Measurements from ENCODE around the gene SOS2. TPM values are rescaled to one million over a fixed set of nuclear protein-coding genes. Genes with fewer than 3 reads are reported as not detected.

Gene SOS2
- total and polyA plus RNA-seq, 2 donors (not counting 3 experiments of a cell fraction or from before 2014, with no cell fraction given): 6.7 to 21.3 TPM

DNA sequence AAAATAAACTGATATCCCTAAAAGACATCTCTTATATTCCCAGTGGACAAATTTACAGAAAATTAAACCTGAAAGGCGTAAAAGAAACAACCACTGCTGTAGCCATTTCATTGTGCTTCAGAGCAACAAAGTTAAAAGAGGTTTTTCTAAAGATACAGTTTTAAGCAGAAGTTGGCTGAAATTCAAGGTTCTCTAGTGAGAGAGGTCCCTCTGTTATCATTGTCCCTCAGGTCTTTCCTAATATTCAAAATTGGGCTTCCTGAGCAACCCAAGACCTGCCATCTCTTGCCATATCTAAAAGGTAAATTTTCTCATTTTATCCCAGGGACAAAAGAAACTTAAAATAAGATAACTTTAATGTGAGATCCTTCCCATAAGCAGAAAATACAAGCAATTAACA, 10.7 kb upstream of the SOS2 start:
- H3K9me1 ChIP-seq (replicated peaks; ENCODE audit: control insufficient read depth, extremely low read depth, insufficient read depth, low read length): no peaks in the 10 kb centered on the region
- intact Hi-C loops (cut with micrococcal nuclease) (no loop called here), dilution Hi-C loops (cut with MboI; ENCODE audit: extremely low pct_ligation_motif_present, low sequenced_read_pairs) (no loop called here)
- no peak for DNase-seq (ENCODE audit: low read depth, low spot score)
- BruUV-seq (replicated peaks): no TSS peak
- no peak overlapping the region for H3K4me3 ChIP-seq (replicated peaks in 1 of 3; ENCODE audit: insufficient read depth in 1 of 3, low read depth in 1 of 3, low read length in 3 of 3)
- no peaks in the 10 kb centered on the region for H3K79me2 ChIP-seq (ENCODE audit: control insufficient read depth, insufficient read depth, low read length)
- no peak overlapping the region for H3K27ac ChIP-seq (ENCODE audit: insufficient read depth, low read depth, low read length)
- FAIRE-seq: no peak
- H3K36me3 ChIP-seq (ENCODE audit: control insufficient read depth in 2 of 2, extremely low read depth in 1 of 2, insufficient read depth in 2 of 2, low read length in 2 of 2): no peaks in the 10 kb centered on the region
- no peak overlapping the region for H3K9ac ChIP-seq (replicated peaks; ENCODE audit: extremely low read depth, insufficient read depth, low read length)
- no peak overlapping the region for H3K4me2 ChIP-seq (ENCODE audit: insufficient read depth, low read length)
- POLR2A ChIA-PET: no interaction called here
- TF ChIP-seq EZH2 (IDR thresholded peaks at IDR 0.05; ENCODE audit: borderline replicate concordance, low read depth, low read length, severe bottlenecking): no peak
- no peak for TF ChIP-seq JUN (IDR thresholded peaks at IDR 0.05; ENCODE audit: borderline replicate concordance, insufficient read depth, insufficient read length, low read depth)
- no peak for TF ChIP-seq POLR2AphosphoS5 (IDR thresholded peaks at IDR 0.05; ENCODE audit: insufficient read depth, low read depth, low read length)
- TF ChIP-seq MAX (IDR thresholded peaks at IDR 0.05; ENCODE audit: insufficient read depth, insufficient read length): no peak
- no peak for TF ChIP-seq POLR2A (IDR thresholded peaks at IDR 0.05; ENCODE audit: low read depth, low read length)
- TF ChIP-seq FOS (IDR thresholded peaks at IDR 0.05; ENCODE audit: borderline replicate concordance, insufficient read depth, low read length): no peak
- CTCF ChIA-PET: interaction anchor here (1.2 to 1.5 kb wide), 2 partner anchors 18 to 380 kb away, joined by 3 read pairs; no protein-coding TSS in a partner anchor
- H2AFZ ChIP-seq (ENCODE audit: low read depth, low read length): no peak overlapping the region
- H3K9me3 ChIP-seq (replicated peaks; ENCODE audit: control insufficient read depth, insufficient read depth, low read length): no peaks in the 10 kb centered on the region
- no peaks in the 10 kb centered on the region for H3K27me3 ChIP-seq (ENCODE audit: control insufficient read depth in 2 of 2, insufficient read depth in 2 of 2, low read length in 2 of 2)
- H3K4me1 ChIP-seq (ENCODE audit: control insufficient read depth, extremely low read depth, insufficient read depth, low read length): no peaks in the 10 kb centered on the region
- H4K20me1 ChIP-seq (replicated peaks; ENCODE audit: control insufficient read depth, extremely low read depth, insufficient read depth, low read length): no peaks in the 10 kb centered on the region

DNA sequence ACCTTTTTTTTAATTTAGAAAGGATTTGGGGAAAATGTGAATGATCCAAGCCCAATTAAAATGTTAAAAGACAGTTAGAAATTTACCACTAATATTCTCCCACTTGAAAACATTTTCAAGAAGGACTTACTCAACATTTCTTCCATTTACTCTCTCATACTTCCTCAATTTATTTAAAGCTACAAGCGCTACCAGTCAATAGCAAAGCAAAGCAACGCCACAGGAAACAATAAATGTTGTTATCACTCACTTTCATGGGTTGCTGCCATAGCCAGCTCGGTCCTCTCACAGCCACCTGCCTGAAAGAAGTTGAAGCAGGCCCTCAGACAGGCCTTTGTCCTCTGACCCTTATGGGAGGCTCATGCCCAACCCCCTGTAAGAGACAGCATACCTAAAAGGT, 6.0 kb upstream of the SOS2 start:
- Histone ChIP-seq H3K4me2 (ENCODE audit: insufficient read depth, low read length) (no peak overlapping the region), H3K9me3 (replicated peaks; ENCODE audit: control insufficient read depth, insufficient read depth, low read length) (no peaks in the 10 kb centered on the region), H3K9me1 (replicated peaks; ENCODE audit: control insufficient read depth, extremely low read depth, insufficient read depth, low read length) (no peaks in the 10 kb centered on the region), H3K4me3 (replicated peaks in 1 of 3; ENCODE audit: insufficient read depth in 1 of 3, low read depth in 1 of 3, low read length in 3 of 3) (no peak overlapping the region), H3K79me2 (ENCODE audit: control insufficient read depth, insufficient read depth, low read length) (no peaks in the 10 kb centered on the region), H4K20me1 (replicated peaks; ENCODE audit: control insufficient read depth, extremely low read depth, insufficient read depth, low read length) (no peaks in the 10 kb centered on the region), H3K36me3 (ENCODE audit: control insufficient read depth in 2 of 2, extremely low read depth in 1 of 2, insufficient read depth in 2 of 2, low read length in 2 of 2) (no peaks in the 10 kb centered on the region), H3K27ac (ENCODE audit: insufficient read depth, low read depth, low read length) (no peak overlapping the region), H3K27me3 (ENCODE audit: control insufficient read depth in 2 of 2, insufficient read depth in 2 of 2, low read length in 2 of 2) (no peaks in the 10 kb centered on the region), H3K4me1 (ENCODE audit: control insufficient read depth, extremely low read depth, insufficient read depth, low read length) (no peaks in the 10 kb centered on the region), H3K9ac (replicated peaks; ENCODE audit: extremely low read depth, insufficient read depth, low read length) (no peak overlapping the region), H2AFZ (ENCODE audit: low read depth, low read length) (no peak overlapping the region)
- intact Hi-C loops (cut with micrococcal nuclease): loop anchor here (10.0 kb wide), 1 partner anchor 613 kb away; the partner anchor contains the start of genes MGAT2 and RPL36AL
- TF ChIP-seq MYC (IDR thresholded peaks at IDR 0.05; ENCODE audit: low read depth, low read length): no peak
- no peak for TF ChIP-seq EZH2 (IDR thresholded peaks at IDR 0.05; ENCODE audit: borderline replicate concordance, low read depth, low read length, severe bottlenecking)
- TF ChIP-seq JUN (IDR thresholded peaks at IDR 0.05; ENCODE audit: borderline replicate concordance, insufficient read depth, insufficient read length, low read depth): no peak
- no peak for TF ChIP-seq GATA2 (IDR thresholded peaks at IDR 0.05; ENCODE audit: insufficient read depth, insufficient read length, low read depth, low read length)
- TF ChIP-seq POLR2AphosphoS5 (IDR thresholded peaks at IDR 0.05; ENCODE audit: insufficient read depth, low read depth, low read length): no peak
- no peak for TF ChIP-seq MAX (IDR thresholded peaks at IDR 0.05; ENCODE audit: insufficient read depth, insufficient read length)
- TF ChIP-seq FOS (IDR thresholded peaks at IDR 0.05; ENCODE audit: borderline replicate concordance, insufficient read depth, low read length): no peak
- no peak for TF ChIP-seq POLR2A (IDR thresholded peaks at IDR 0.05; ENCODE audit: low read depth, low read length)
- TF ChIP-seq, protein P1, sequence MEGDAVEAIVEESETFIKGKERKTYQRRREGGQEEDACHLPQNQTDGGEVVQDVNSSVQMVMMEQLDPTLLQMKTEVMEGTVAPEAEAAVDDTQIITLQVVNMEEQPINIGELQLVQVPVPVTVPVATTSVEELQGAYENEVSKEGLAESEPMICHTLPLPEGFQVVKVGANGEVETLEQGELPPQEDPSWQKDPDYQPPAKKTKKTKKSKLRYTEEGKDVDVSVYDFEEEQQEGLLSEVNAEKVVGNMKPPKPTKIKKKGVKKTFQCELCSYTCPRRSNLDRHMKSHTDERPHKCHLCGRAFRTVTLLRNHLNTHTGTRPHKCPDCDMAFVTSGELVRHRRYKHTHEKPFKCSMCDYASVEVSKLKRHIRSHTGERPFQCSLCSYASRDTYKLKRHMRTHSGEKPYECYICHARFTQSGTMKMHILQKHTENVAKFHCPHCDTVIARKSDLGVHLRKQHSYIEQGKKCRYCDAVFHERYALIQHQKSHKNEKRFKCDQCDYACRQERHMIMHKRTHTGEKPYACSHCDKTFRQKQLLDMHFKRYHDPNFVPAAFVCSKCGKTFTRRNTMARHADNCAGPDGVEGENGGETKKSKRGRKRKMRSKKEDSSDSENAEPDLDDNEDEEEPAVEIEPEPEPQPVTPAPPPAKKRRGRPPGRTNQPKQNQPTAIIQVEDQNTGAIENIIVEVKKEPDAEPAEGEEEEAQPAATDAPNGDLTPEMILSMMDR (IDR thresholded peaks at IDR 0.05; ENCODE audit: extremely low read depth in 1 of 2, insufficient read depth in 1 of 2, low read depth in 1 of 2, low read length in 2 of 2): no peak
- no peak for FAIRE-seq
- ChIA-PET POLR2A (no interaction called here), CTCF (interaction anchor here (1.5 to 1.8 kb wide), 2 partner anchors 21 to 24 kb away, joined by 3 to 6 read pairs; no protein-coding TSS in a partner anchor)
- dilution Hi-C loops (cut with MboI; ENCODE audit: extremely low pct_ligation_motif_present, low sequenced_read_pairs): no loop called here
- no TSS peak for BruUV-seq (replicated peaks)
- DNase-seq (ENCODE audit: low read depth, low spot score): no peak
